Measurements from ENCODE around the gene FAIM2. TPM values are rescaled to one million over a fixed set of nuclear protein-coding genes. Genes with fewer than 3 reads are reported as not detected.

The FAIM2 gene
- total and polyA plus RNA-seq, 10 of the 15 experiments (the other 5 are each of a cell fraction or from before 2014, with no cell fraction given) = not detected

- TF ChIP-seq SMAD5 (IDR thresholded peaks at IDR 0.05; ENCODE audit: low read depth) = no peak
- TF ChIP-seq RCOR1 (conservative IDR thresholded peaks at IDR 0.05; ENCODE audit: low read depth, low read length) = no peak
- no peak for TF ChIP-seq CHD4 (IDR thresholded peaks at IDR 0.05)
- no peak for TF ChIP-seq MTA3 (IDR thresholded peaks at IDR 0.05; ENCODE audit: borderline replicate concordance, low read length)
- no peak for TF ChIP-seq ZNF592 (IDR thresholded peaks at IDR 0.05)
- TF ChIP-seq ELK1 (IDR thresholded peaks at IDR 0.05; ENCODE audit: low read depth, low read length) = no peak
- no peak for TF ChIP-seq IRF5 (IDR thresholded peaks at IDR 0.05; ENCODE audit: borderline replicate concordance)
- TF ChIP-seq STAT3 (IDR thresholded peaks at IDR 0.05; ENCODE audit: low read depth, low read length) = no peak
- TF ChIP-seq HSF1 (IDR thresholded peaks at IDR 0.05; ENCODE audit: low read depth, low read length) = no peak
- no peak for TF ChIP-seq MTA2 (IDR thresholded peaks at IDR 0.05; ENCODE audit: low read depth)
- TF ChIP-seq TARDBP (IDR thresholded peaks at IDR 0.05; ENCODE audit: borderline replicate concordance) = no peak
- no peak for TF ChIP-seq ZNF217 (IDR thresholded peaks at IDR 0.05)
- TF ChIP-seq ATF7 (IDR thresholded peaks at IDR 0.05; ENCODE audit: low read depth) = no peak
- ChIA-PET CTCF (no interaction called here), SMC1A (ENCODE audit: uncharacterized antibody, unreplicated experiment) (no interaction called here), RAD21 (ENCODE audit: unreplicated experiment) (no interaction called here), POLR2A (no interaction called here)
- Histone ChIP-seq H3K36me3 (ENCODE audit: control insufficient read depth in 2 of 2, insufficient read depth in 2 of 2, low read length in 1 of 2) (no peaks in the 10 kb centered on the region), H2AFZ (ENCODE audit: control insufficient read depth, low read depth, low read length) (no peak overlapping the region), H4K20me1 (ENCODE audit: control insufficient read depth, insufficient read depth) (no peaks in the 10 kb centered on the region), H3K27me3 (replicated peaks in 1 of 2; ENCODE audit: control insufficient read depth in 2 of 2, insufficient read depth in 2 of 2, low read length in 1 of 2) (peaks cover 5 to 9% of the 10 kb centered on the region in 2 experiments), H3K79me2 (ENCODE audit: control insufficient read depth, insufficient read depth, low read length) (no peaks in the 10 kb centered on the region), H3K27ac (ENCODE audit: control insufficient read depth, insufficient read depth) (no peak overlapping the region), H3K9ac (ENCODE audit: control insufficient read depth, insufficient read depth, low read length) (no peak overlapping the region), H3K4me2 (ENCODE audit: control insufficient read depth, insufficient read depth) (no peak overlapping the region), H3K4me3 (no peak overlapping the region), H3K9me3 (replicated peaks; ENCODE audit: control insufficient read depth, insufficient read depth, low read length) (no peaks in the 10 kb centered on the region), H3K4me1 (ENCODE audit: control insufficient read depth, insufficient read depth, low read length) (no peaks in the 10 kb centered on the region)
- DNase-seq (ENCODE audit: low read depth, low spot score) = no peak
- in situ Hi-C loops (cut with MboI) (no loop called here), intact Hi-C loops (cut with micrococcal nuclease; ENCODE audit: unreplicated experiment) (no loop called here)
- ATAC-seq = no peak
- BruUV-seq (replicated peaks) = no TSS peak
- 85% methylated on average over 9 of the region's 9 CpGs for WGBS (ENCODE audit: insufficient coverage, insufficient replicate concordance, low lambda C conversion rate, missing lambda C conversion rate)
- no peak for FAIRE-seq
These were observed 4.3 kb downstream of the FAIM2 start for GRCh38 chr12:49899286-49899843.

Measured in GM12878 (cell line).